ENCODE results near the gene HAGHL. TPM values are rescaled to one million over a fixed set of nuclear protein-coding genes. Genes with fewer than 3 reads are reported as not detected.
A peak's percentile ranks its signal among the peaks of the same experiment; 100 is the strongest.

The HAGHL gene
- polyA plus RNA-seq, 1 donor, result 9.1 TPM

DNA sequence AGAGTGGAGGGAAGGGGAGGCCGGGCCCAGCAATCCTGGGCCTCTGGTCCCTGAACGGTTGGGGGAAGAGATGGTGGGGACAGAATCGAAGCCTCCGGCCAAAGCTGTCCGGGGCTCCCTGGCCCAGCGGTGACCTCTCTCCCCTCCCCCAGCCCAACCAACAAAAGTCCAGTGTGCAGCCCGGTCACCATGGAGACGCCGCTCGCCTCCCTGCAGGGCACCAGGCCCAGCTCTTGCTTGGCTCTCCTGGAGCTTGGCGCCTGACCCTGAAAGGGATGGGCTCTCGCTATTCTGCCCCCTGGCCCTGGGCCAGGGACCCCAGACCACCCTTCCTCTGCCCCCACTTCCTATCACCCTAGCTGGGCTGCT lies 10.7 kb upstream of the HAGHL start:
- WGBS (ENCODE audit: insufficient coverage, low lambda C conversion rate), result no CpG with 5 or more reads among the region's 12 CpGs
- H3K4me3 ChIP-seq (ENCODE audit: low read length), result no peak overlapping the region

DNA sequence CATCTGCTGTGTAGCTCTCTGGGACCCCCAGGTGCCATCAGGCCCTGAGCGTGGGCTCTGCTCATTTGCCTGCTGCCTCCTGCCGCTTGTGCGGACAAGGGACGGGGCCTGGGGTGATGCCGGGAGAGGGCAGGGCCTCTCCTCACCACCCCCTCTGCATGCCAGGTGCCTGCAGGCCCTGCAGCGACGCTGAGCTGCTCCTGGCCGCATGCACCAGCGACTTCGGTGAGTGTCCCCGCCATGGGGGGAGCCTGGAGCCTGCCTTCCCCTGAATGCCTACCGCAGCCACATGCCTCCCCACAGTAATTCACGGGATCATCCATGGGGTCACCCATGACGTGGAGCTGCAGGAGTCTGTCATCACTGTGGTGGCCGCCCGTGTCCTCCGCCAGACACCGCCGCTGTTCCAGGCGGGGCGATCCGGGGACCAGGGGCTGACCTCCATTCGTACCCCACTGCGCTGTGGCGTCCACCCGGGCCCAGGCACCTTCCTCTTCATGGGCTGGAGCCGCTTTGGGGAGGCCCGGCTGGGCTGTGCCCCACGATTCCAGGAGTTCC lies 10.1 kb upstream of the HAGHL start:
- DNase-seq, result no peak
- peaks cover 22% of the 10 kb centered on the region for H3K4me1 ChIP-seq (ENCODE audit: control insufficient read depth, insufficient read depth, low read length)
- WGBS (ENCODE audit: insufficient coverage, low lambda C conversion rate), result no CpG with 5 or more reads among the region's 29 CpGs

More for the DNA sequence above, 10.7 kb upstream of the HAGHL start:
- no peaks in the 10 kb centered on the region for H3K36me3 ChIP-seq (ENCODE audit: control insufficient read depth, insufficient read depth, low read length)
- DNase-seq, result no peak
- H3K9me3 ChIP-seq (ENCODE audit: control insufficient read depth, low read depth, low read length), result peaks cover 10% of the 10 kb centered on the region
- peaks cover 35% of the 10 kb centered on the region for H3K27me3 ChIP-seq (ENCODE audit: control insufficient read depth, insufficient read depth, low read length)
- no peak overlapping the region for H3K27ac ChIP-seq (ENCODE audit: low read length)
- peaks cover 22% of the 10 kb centered on the region for H3K4me1 ChIP-seq (ENCODE audit: control insufficient read depth, insufficient read depth, low read length)

DNA sequence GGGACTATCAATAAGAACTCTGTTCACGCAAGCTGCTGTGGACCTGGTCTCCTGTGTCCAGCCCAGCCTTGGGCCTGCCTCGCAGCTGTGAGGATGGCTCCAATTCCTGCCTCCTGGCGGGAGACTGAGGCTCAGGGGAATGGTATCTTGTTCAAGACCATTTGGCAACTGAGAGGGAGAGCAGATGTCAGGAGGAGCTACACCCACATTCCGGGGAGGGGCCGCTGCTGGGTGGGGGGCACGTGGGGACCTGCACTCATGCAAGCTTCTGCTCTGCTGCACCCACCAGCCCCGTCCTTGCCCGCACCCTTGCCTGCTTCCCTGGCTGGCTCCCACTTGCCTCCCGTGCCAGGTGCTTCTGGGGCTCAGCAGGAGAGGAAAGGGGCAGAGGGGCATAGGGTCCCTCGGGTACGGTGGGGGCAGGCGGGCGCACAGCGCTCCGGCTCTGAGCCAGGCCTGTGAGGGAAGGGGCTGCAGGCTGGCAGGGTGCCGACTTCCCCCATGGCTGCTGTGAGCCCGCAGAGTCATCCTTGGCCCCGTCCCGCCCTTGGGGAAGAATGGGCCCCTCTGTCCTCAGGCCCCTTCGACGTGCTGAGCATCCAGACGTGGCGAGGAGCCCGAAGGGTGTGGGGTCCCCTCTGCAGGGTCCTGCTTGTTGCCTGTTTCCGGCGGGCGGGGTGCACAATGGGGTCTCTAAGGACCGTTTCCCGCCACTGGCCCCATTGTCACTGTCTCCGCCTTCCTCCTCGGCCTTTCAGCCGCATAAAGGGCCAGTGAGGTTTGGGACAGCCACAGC lies 9.3 kb upstream of the HAGHL start:
- Histone ChIP-seq H3K27me3 (ENCODE audit: control insufficient read depth, insufficient read depth, low read length) (peaks cover 27% of the 10 kb centered on the region), H3K27ac (ENCODE audit: low read length) (no peak overlapping the region), H3K9me3 (ENCODE audit: control insufficient read depth, low read depth, low read length) (peaks cover 20% of the 10 kb centered on the region), H3K4me1 (ENCODE audit: control insufficient read depth, insufficient read depth, low read length) (peaks cover 22% of the 10 kb centered on the region), H3K36me3 (ENCODE audit: control insufficient read depth, insufficient read depth, low read length) (peaks cover under 1% of the 10 kb centered on the region), H3K4me3 (ENCODE audit: low read length) (no peak overlapping the region)
- WGBS (ENCODE audit: insufficient coverage, low lambda C conversion rate), result no CpG with 5 or more reads among the region's 32 CpGs
- DNase-seq, result no peak

More for the DNA sequence above, 10.1 kb upstream of the HAGHL start:
- Histone ChIP-seq H3K4me3 (ENCODE audit: low read length) (no peak overlapping the region), H3K27ac (ENCODE audit: low read length) (no peak overlapping the region), H3K27me3 (ENCODE audit: control insufficient read depth, insufficient read depth, low read length) (peaks cover 30% of the 10 kb centered on the region), H3K9me3 (ENCODE audit: control insufficient read depth, low read depth, low read length) (peaks cover 15% of the 10 kb centered on the region), H3K36me3 (ENCODE audit: control insufficient read depth, insufficient read depth, low read length) (no peaks in the 10 kb centered on the region)

DNA sequence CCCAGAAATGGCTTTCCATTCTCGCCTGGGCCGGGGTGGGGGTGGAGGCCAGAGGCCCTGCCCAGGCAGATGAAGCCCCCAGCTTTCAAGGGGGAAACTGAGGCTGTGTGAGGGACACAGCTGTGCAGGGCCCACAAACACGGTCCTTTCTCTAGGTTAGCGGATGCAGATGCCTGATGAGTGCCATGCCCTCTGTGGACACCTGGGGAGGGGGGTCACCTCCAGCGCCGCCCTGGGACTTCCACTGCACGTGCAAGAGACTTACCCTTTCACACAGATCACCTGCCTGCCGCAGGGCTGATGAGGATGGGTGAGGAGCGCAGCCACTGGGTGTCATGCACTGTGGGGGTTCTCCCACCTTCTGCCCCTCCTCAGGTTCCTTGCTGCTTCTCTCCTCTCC lies 8.5 kb upstream of the HAGHL start:
- Histone ChIP-seq H3K27ac (ENCODE audit: low read length) (no peak overlapping the region), H3K4me1 (ENCODE audit: control insufficient read depth, insufficient read depth, low read length) (peaks cover 22% of the 10 kb centered on the region), H3K4me3 (ENCODE audit: low read length) (no peak overlapping the region), H3K27me3 (ENCODE audit: control insufficient read depth, insufficient read depth, low read length) (peaks cover 27% of the 10 kb centered on the region), H3K9me3 (ENCODE audit: control insufficient read depth, low read depth, low read length) (peaks cover 20% of the 10 kb centered on the region), H3K36me3 (ENCODE audit: control insufficient read depth, insufficient read depth, low read length) (peaks cover 6% of the 10 kb centered on the region)
- no peak for DNase-seq
- no CpG with 5 or more reads among the region's 9 CpGs for WGBS (ENCODE audit: insufficient coverage, low lambda C conversion rate)

GRCh38 chr16:718922-719321 lies 8.0 kb upstream of the HAGHL start:
- Histone ChIP-seq H3K27ac (ENCODE audit: low read length) (no peak overlapping the region), H3K36me3 (ENCODE audit: control insufficient read depth, insufficient read depth, low read length) (peaks cover 6% of the 10 kb centered on the region), H3K4me1 (ENCODE audit: control insufficient read depth, insufficient read depth, low read length) (peaks cover 22% of the 10 kb centered on the region), H3K4me3 (ENCODE audit: low read length) (no peak overlapping the region), H3K9me3 (ENCODE audit: control insufficient read depth, low read depth, low read length) (peaks cover 20% of the 10 kb centered on the region), H3K27me3 (ENCODE audit: control insufficient read depth, insufficient read depth, low read length) (peaks cover 23% of the 10 kb centered on the region)
- no peak for DNase-seq
- no CpG with 5 or more reads among the region's 6 CpGs for WGBS (ENCODE audit: insufficient coverage, low lambda C conversion rate)

GRCh38 chr16:719815-720446 lies 7.0 kb upstream of the HAGHL start:
- Histone ChIP-seq H3K9me3 (ENCODE audit: control insufficient read depth, low read depth, low read length) (peaks cover 20% of the 10 kb centered on the region), H3K27ac (ENCODE audit: low read length) (peak overlapping the region; percentile 87), H3K27me3 (ENCODE audit: control insufficient read depth, insufficient read depth, low read length) (peaks cover 14% of the 10 kb centered on the region), H3K4me1 (ENCODE audit: control insufficient read depth, insufficient read depth, low read length) (peaks cover 22% of the 10 kb centered on the region), H3K36me3 (ENCODE audit: control insufficient read depth, insufficient read depth, low read length) (peaks cover 6% of the 10 kb centered on the region), H3K4me3 (ENCODE audit: low read length) (peak overlapping the region; percentile 84)
- no CpG with 5 or more reads among the region's 16 CpGs for WGBS (ENCODE audit: insufficient coverage, low lambda C conversion rate)
- no peak for DNase-seq

DNA sequence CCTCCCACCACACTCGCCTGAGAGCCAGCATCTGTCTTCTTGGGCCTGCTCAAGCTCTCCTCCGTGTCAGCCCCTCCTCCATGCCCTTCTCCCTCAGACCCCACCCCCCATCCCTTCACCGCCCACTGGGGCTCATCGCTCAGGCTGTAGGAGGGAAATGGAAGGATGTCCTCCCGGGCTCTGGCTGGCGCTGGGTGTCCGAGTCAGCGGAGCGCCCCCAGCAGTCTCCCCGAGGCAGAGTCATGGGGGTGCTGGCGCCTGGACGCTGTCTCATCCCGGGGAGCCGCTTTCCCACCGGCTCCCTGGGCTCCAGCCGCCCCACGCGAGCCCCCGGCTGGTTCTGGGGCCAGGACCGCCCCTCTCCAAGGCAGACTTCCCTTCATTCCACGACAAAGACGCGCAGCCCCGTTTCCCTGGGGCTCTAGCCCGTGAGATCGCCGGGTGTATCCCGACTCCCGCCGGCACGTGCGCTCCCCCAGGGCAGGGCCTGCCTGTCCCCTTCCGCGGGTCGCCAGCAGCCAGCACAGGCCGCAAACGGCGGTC lies 6.4 kb upstream of the HAGHL start:
- peak in 1 of 2 donors; percentile 57 for DNase-seq
- Histone ChIP-seq H3K36me3 (ENCODE audit: control insufficient read depth, insufficient read depth, low read length) (peaks cover 6% of the 10 kb centered on the region), H3K27ac (ENCODE audit: low read length) (peak overlapping the region; percentile 87), H3K4me1 (ENCODE audit: control insufficient read depth, insufficient read depth, low read length) (peaks cover 22% of the 10 kb centered on the region), H3K27me3 (ENCODE audit: control insufficient read depth, insufficient read depth, low read length) (peaks cover 15% of the 10 kb centered on the region), H3K4me3 (ENCODE audit: low read length) (peak overlapping the region; percentile 84), H3K9me3 (ENCODE audit: control insufficient read depth, low read depth, low read length) (peaks cover 20% of the 10 kb centered on the region)
- no CpG with 5 or more reads among the region's 38 CpGs for WGBS (ENCODE audit: insufficient coverage, low lambda C conversion rate)

DNA sequence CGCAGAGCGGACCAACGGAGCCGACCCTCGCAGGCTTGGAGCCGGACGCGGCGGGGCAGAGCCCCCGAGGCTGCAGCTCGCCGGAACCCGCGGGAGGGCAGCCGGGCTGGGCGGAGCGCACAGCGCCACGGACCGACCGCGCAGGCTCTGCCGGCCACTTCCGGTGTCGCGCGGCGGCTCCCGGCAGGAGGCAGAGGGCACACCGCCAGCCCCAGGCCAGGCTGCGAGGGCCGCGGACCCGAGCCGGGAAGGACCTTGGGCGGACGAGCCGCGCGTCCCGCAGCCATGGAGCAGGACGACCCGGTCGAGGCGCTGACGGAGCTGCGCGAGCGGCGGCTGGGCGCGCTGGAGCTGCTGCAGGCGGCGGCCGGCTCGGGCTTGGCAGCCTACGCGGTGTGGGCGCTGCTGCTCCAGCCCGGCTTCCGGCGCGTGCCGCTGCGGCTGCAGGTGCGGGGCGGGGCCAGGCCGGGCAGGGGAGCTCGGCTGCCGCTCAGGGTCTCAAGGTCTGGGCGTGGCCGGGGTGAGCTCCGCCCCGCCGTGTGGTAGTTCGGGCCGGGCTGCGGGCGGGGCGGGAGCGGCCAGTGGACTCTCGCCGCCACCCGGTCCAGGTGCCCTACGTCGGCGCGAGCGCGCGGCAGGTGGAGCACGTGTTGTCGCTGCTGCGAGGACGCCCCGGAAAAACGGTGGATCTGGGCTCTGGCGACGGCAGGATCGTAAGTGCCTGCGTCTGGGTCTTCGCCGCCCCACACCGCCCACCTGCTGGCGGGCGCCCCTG lies 5.7 kb upstream of the HAGHL start, which contains the start of gene ANTKMT:
Gene ANTKMT (plus strand): TSS at position 157 of the 775 bp plus-strand sequence. CDS start 129 bp downstream, at position 286.
- peaks cover 21% of the 10 kb centered on the region for H3K4me1 ChIP-seq (ENCODE audit: control insufficient read depth, insufficient read depth, low read length)
- peaks cover 17% of the 10 kb centered on the region for H3K27me3 ChIP-seq (ENCODE audit: control insufficient read depth, insufficient read depth, low read length)
- H3K4me3 ChIP-seq (ENCODE audit: low read length), result peak within 1 kb of the TSS; percentile 84
- peaks cover 6% of the 10 kb centered on the region for H3K36me3 ChIP-seq (ENCODE audit: control insufficient read depth, insufficient read depth, low read length)
- WGBS (ENCODE audit: insufficient coverage, low lambda C conversion rate), result no CpG with 5 or more reads among the region's 106 CpGs
- peak; percentile 83 to 95 for DNase-seq
- H3K9me3 ChIP-seq (ENCODE audit: control insufficient read depth, low read depth, low read length), result peaks cover 20% of the 10 kb centered on the region
- H3K27ac ChIP-seq (ENCODE audit: low read length), result peak within 1 kb of the TSS; percentile 87

- Histone ChIP-seq H3K4me1 (ENCODE audit: control insufficient read depth, insufficient read depth, low read length) (peaks cover 22% of the 10 kb centered on the region), H3K4me3 (ENCODE audit: low read length) (no peak overlapping the region), H3K27ac (ENCODE audit: low read length) (no peak overlapping the region), H3K9me3 (ENCODE audit: control insufficient read depth, low read depth, low read length) (peaks cover 20% of the 10 kb centered on the region), H3K36me3 (ENCODE audit: control insufficient read depth, insufficient read depth, low read length) (peaks cover 6% of the 10 kb centered on the region), H3K27me3 (ENCODE audit: control insufficient read depth, insufficient read depth, low read length) (peaks cover 15% of the 10 kb centered on the region)
- no peak for DNase-seq
- no CpG with 5 or more reads among the region's 51 CpGs for WGBS (ENCODE audit: insufficient coverage, low lambda C conversion rate)
Observed at GRCh38 chr16:721765-722540, 5.0 kb upstream of the HAGHL start.

Data from large intestine (tissue), 3 donors.